Measurements from ENCODE around the gene CTNNA3.
"Not testable (repeated sequence)": the region's sequence is repeated elsewhere in the genome, so short reads cannot be mapped to it uniquely, and the experiment has no call there.

The CTNNA3 gene

GRCh38 chr10:67696029-67696428 is at the start of gene CTNNA3:
Gene CTNNA3, minus strand, starts transcription at chr10:67696195.
- DNase-seq = no peak

- DNase-seq = no peak
Measured at GRCh38 chr10:67735430-67735829, 39.4 kb upstream of the CTNNA3 start.

GRCh38 chr10:67733511-67733910 is 37.5 kb upstream of the CTNNA3 start:
- no peak for DNase-seq

GRCh38 chr10:67725567-67725966 is 29.6 kb upstream of the CTNNA3 start:
- DNase-seq = no peak

- no peak for DNase-seq
Measured at GRCh38 chr10:67723601-67724000, 27.6 kb upstream of the CTNNA3 start.

GRCh38 chr10:67722113-67722512 is 26.1 kb upstream of the CTNNA3 start:
- DNase-seq = no peak

GRCh38 chr10:67716455-67716854 is 20.5 kb upstream of the CTNNA3 start:
- DNase-seq = not testable (repeated sequence)

GRCh38 chr10:67705921-67706320 is 9.9 kb upstream of the CTNNA3 start:
- no peak for DNase-seq

- DNase-seq = not testable (repeated sequence)
Measured at GRCh38 chr10:67699613-67700270, 3.7 kb upstream of the CTNNA3 start.

GRCh38 chr10:67698164-67698563 is 2.2 kb upstream of the CTNNA3 start:
- DNase-seq = no peak

GRCh38 chr10:67697724-67698131 is 1.7 kb upstream of the CTNNA3 start:
- DNase-seq = peak; percentile 55 to 71 (median 63)

- DNase-seq = no peak
Measured at GRCh38 chr10:67696679-67697078, 684 bp upstream of the CTNNA3 start.

GRCh38 chr10:67695555-67695954 is 440 bp downstream of the CTNNA3 start:
- no peak for DNase-seq

- DNase-seq = not testable (repeated sequence)
Measured at GRCh38 chr10:67691861-67692260, 4.1 kb downstream of the CTNNA3 start.

- not testable (repeated sequence) for DNase-seq
Measured at GRCh38 chr10:67690540-67690939, 5.5 kb downstream of the CTNNA3 start.

- not testable (repeated sequence) for DNase-seq
Measured at GRCh38 chr10:67684140-67684539, 11.9 kb downstream of the CTNNA3 start.

- DNase-seq = no peak
Measured at GRCh38 chr10:67678335-67678974, 17.5 kb downstream of the CTNNA3 start.

GRCh38 chr10:67676208-67676825 is 19.7 kb downstream of the CTNNA3 start:
- no peak for DNase-seq

- no peak for DNase-seq
Measured at GRCh38 chr10:67670401-67670800, 25.6 kb downstream of the CTNNA3 start.

- DNase-seq = no peak
Measured at GRCh38 chr10:67669978-67670377, 26.0 kb downstream of the CTNNA3 start.

GRCh38 chr10:67668448-67668847 is 27.5 kb downstream of the CTNNA3 start:
- peak; percentile 48 to 77 (median 64) for DNase-seq

GRCh38 chr10:67667035-67667425 is 29.0 kb downstream of the CTNNA3 start:
- DNase-seq = peak; percentile 1 to 43 (median 38)

GRCh38 chr10:67666416-67667034 is 29.5 kb downstream of the CTNNA3 start:
- DNase-seq = peak; percentile 24 to 58 (median 56)

GRCh38 chr10:67665491-67665890 is 30.5 kb downstream of the CTNNA3 start:
- peak in 1 of 3 donors; percentile 8 for DNase-seq
